ENCODE measurements around the gene DUSP15.

GRCh38 chr20:31831771-31832306, 38.5 kb downstream of the DUSP15 start:
- TF ChIP-seq CTCF (IDR thresholded peaks at IDR 0.05), result no peak
- TF ChIP-seq POLR2A (IDR thresholded peaks at IDR 0.05), result no peak
